Stimulated activated CD4-positive, alpha-beta T cell treated with anti-CD3 and anti-CD28 coated beads, Interleukin-2, amount 100 ng/mL, for 4 hours (primary cell): Measurements from ENCODE around the gene ATP5F1D.

Source experiments
- DNase-seq: peaks from one replicate; pipeline ENCODE4 v3.0.0-alpha.2; 2020; ENCODE audit warnings: low read depth

Gene ATP5F1D

GRCh38 chr19:1259206-1259875 lies 17.8 kb downstream of the ATP5F1D start:
- no peak for DNase-seq

- no peak for DNase-seq
Observed at GRCh38 chr19:1259876-1260748, 18.6 kb downstream of the ATP5F1D start.

GRCh38 chr19:1260749-1261537 lies 19.4 kb downstream of the ATP5F1D start:
- peak; percentile 98 for DNase-seq

GRCh38 chr19:1261538-1261797 lies 19.9 kb downstream of the ATP5F1D start:
- no peak for DNase-seq

DNA sequence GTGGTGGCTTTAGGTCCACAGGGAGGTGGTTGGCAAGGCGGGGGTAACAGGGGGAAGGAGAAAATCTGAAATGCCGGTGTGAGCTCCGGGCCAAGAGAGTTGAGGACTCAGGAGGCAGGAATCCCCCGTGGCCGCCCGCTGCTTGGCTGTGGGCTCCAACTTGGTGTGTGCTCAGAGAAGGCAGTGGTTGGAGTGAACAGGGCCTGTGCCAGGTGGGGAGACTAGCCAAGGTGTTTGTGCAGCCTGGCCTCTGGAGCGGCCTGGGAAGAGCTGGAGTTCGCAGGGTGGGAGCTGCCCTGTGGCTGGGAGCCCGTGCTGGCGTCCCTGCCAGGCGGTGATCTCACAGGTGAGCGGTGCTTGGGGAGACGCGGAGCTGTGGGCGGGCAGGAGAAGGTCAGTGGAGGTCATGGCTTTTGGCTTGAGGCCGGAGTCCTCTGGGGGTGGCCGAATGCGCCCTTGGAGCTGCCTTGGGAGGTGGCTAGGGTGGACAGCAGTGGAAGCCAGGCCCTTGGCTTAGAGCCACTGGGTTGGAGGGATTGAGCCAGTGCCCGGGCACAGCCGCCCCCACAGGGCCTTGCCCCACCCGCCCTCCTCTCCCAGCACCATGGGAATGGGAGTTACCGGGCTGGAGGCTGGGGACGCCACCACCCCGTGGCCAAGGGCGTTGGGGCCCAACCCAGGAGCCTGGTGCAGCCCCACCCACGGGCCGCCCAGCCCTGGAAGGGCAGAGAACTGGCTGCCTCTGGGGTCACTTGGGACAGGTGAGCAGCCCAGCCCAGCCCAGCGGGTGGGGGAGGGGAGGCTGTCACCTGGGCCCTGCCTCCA lies 20.5 kb downstream of the ATP5F1D start:
- DNase-seq = no peak

DNA sequence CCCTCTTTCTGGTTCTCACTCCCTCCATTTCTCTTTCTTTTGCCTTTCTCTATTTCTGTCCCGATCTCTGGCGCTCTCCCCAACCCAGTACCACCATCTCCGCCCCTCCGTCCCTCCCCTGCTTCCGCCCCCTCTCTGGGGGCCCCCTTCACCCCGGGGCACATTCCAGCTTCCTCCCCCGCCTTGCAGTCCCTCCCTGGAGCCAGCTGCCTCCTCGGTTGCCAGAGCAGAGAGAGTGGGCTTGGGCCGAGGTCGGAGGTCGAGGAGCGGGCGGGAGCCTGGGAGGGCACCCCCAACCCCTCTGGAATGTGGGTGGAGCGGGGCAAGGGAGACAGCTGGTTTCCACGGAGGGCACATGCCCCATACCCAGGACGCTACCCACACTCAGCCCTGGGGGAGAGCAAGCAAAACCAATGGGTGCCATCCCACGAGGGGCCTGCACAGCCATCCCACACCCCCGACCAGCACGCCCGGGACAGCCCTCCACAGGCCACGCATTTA lies 21.1 kb downstream of the ATP5F1D start:
- DNase-seq = no peak

- DNase-seq = no peak
Observed at GRCh38 chr19:1263188-1263587, 21.6 kb downstream of the ATP5F1D start.

GRCh38 chr19:1264801-1265614 lies 23.5 kb downstream of the ATP5F1D start:
- DNase-seq = no peak

- no peak for DNase-seq
Observed at GRCh38 chr19:1265615-1266128, 24.1 kb downstream of the ATP5F1D start.

GRCh38 chr19:1266129-1266915 lies 24.8 kb downstream of the ATP5F1D start:
- peak; percentile 72 for DNase-seq

DNA sequence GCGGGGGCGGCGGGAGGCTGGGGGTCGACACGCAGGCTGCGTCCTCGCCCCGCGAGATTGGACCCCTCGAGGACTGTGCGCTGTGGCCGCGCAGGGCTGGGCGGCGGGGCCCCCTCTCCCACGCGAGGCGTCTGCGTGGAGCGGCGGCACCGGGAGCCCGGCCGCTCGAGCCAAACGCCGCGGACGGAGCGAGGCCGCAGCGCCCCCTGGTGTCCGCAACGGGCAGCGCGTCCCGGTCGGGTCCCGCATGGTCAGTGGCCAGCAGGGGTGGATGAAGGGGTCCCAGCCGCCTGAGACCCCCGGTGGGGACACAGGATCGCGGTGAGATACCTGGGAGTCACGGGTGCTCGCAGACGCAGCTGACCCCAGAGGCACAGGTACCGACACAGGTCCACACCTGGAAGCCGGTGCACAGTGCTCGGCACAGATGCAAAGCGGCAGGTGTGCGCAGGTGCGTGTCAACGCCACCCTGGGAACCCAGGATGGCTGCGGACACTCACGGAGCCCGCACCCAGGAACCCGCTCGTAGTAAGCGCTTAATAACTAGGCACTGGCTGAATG lies 25.4 kb downstream of the ATP5F1D start:
- no peak for DNase-seq

DNA sequence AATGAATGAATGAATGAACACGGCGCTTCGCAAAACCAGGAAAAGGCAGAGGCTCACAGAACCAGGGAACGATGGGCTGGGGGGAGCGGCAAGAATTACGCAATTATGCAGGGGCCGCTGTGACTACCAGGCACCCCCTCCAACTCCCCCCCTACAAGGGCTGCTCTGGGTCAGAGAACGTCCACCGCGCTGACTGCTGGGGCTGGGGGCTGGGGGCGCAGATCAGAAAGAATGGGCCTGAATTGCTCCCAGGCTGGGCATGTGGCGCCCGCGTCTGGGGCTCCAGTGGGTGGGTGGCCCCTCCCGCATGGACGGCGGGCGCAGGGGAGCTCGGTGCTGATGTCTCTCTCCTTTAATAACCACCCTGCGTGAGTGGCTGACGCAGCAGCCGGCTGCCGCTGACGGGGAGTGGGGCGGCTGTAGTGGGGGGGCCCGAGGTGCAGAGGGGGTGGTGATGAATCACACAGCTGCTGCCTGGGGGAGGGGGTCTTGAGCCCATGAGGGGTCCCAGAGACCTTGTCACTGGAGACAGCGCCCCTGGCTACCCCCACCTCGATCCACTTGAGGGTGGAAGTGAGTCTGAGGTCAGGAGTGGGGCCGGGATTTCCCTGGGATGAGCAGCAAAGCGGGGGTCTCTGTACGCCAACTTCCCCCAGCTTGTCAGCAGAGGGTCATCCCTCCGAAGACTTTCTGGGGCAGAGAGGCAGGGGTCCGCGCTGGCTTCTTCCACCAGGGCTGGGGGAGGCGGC lies 26.1 kb downstream of the ATP5F1D start:
- no peak for DNase-seq

DNA sequence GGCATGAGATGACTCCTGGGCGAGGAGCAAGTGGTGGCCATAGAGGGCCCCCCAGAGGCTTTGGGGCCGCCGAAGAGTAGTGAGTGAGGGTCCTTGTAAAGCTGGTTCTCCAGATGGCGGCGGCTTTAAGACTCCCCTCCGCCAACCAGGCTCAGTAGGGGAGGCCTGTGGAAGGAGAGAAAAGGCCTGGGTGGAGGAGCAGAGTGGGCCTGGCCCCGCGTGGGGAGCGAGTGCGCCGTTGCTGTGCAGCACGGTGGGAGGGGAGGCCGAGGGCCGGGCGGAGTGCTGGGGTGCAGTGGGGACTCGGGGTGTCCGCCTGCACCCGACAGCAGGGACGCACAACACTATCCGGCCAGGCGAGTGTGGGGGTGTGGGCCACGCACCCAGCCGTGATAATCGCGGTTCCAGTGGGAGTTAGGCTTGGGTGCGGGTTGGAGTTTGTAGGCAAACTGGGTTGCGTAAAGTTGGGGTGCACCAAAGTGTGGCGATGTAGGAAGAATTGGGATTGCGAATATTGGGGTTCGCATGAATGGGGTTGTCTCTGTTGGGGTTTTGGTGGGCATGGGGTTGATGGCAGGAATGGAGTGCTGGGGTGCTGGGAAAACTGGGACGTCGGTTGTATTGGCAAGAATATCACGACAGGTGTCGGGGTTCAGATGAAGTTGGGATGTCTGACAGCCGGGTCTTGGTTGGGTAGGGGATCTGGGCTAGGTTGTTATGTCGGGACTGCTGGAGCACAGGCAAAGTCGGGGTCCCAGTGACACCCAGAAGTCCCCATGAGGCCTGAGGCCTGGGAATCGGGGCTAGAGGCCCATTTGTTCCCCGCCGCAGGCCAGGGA lies 26.9 kb downstream of the ATP5F1D start:
- no peak for DNase-seq

DNA sequence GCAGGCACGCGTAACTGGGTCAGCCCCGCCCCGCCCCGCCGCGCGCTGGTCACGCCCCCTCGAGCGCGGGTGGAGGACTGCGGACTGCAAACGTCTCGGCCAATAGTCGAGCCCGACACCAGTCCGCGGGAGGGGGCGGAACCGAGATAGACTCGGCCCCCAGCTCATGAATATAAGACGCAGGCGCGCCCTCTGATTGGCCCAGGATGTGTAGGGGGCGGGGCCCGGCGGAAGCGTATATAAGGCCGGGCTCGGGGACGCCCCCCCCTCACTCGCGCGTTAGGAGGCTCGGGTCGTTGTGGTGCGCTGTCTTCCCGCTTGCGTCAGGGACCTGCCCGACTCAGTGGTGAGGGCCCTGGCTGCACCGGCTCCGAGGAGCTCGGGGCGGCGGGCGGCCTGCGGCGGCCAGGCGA lies 27.5 kb downstream of the ATP5F1D start, which contains the start of gene CIRBP:
TSS of gene CIRBP (plus strand) at position 268 of the 413 bp plus-strand sequence. CDS start 1,602 bp downstream, outside the sequence.
- DNase-seq = peak; percentile 99

GRCh38 chr19:1269478-1270212 lies 28.1 kb downstream of the ATP5F1D start:
- peak; percentile 78 for DNase-seq

DNA sequence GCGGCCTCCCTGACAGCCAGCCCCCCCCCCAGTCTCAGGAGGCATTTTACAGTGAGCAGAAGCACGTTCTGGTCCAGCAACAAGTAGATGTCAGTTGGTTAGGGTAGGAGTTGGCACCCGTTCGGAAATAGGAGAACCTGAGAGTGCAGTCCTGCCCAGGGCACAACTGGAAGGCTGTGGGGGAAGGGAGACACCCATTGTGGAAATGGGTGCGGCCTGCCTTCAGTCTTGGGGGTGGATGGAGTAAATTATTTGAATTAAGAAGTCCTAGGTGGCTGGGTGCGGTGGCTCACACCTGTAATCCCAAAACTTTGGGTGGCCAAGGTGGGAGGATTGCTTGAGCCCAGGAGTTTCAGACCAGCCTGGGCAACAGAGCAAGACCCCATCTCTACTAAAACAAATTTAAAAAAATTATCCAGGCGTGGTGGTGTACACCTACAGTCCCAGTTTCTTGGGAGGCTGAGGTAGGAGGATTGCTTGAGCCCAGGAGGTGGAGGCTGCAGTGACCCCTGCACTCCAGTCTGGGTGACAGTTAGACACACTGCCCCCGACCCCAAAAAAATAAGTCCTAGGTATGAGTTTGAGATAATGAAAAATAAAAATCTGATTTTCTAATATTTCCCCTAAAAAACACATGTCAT lies 28.8 kb downstream of the ATP5F1D start:
- no peak for DNase-seq
